NCI-H510A (cell line): ENCODE results near the gene LGALS9.
"Not testable (repeated sequence)": the region's sequence is repeated elsewhere in the genome, so short reads cannot be mapped to it uniquely, and the experiment has no call there.

Experiments used
- DNase-seq: peaks from one replicate; lab custom pipeline; 2025; lab: John Stamatoyannopoulos, UW

LGALS9 gene

GRCh38 chr17:27603880-27604794 is 26.9 kb upstream of the LGALS9 start:
- no peak for DNase-seq

- DNase-seq: no peak
Observed at GRCh38 chr17:27605409-27605808, 25.6 kb upstream of the LGALS9 start.

DNA sequence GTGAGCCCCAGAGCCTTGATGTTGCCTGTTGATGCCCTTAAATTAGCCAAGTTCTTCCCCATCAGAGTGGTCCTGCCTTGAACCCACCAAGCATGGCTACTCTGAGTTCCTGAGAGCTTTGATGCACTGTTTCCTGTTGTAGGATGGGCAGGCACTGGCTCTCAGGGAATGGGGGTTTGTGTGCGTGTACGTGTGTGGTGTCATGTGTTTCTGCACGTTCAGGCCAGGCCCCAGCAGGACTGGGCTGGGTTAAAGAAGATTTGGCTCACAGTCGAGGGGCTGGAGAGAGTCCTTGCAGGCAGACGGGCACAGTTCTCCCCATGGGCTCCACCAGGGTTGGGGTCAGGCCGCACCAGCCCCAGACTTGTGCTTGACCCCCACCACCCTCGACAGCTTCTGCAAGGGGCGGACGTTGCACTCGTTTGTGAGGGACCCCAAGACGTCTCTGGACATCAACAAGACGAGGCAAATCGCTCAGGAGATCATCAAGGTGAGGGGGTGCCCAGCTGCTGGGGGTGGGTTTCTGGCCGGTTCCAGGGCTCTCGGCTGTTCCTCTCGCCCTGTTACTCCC is 23.4 kb upstream of the LGALS9 start:
- no peak for DNase-seq

- DNase-seq: no peak
Observed at GRCh38 chr17:27608328-27609230, 22.4 kb upstream of the LGALS9 start.

GRCh38 chr17:27609611-27610303 is 21.2 kb upstream of the LGALS9 start:
- no peak for DNase-seq

DNA sequence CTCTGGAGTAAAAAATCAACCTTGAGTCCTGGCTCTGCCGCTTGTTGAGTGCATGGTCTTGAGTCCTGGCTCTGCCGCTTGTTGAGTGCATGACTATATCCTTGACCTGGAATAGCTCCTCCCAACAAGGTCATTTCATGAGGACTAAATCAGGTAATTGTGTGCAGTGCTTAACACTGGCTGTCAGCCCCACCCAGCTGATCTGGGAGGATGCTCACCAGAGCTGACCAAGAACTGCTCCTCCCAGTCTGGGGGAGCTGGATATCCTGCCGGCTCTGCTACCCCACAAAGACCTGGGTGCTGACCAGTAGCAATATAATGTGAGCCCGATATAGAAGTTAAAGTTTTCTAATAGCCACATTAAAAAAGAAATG is 20.7 kb upstream of the LGALS9 start:
- DNase-seq: no peak

GRCh38 chr17:27612160-27612770 is 18.7 kb upstream of the LGALS9 start:
- no peak for DNase-seq

DNA sequence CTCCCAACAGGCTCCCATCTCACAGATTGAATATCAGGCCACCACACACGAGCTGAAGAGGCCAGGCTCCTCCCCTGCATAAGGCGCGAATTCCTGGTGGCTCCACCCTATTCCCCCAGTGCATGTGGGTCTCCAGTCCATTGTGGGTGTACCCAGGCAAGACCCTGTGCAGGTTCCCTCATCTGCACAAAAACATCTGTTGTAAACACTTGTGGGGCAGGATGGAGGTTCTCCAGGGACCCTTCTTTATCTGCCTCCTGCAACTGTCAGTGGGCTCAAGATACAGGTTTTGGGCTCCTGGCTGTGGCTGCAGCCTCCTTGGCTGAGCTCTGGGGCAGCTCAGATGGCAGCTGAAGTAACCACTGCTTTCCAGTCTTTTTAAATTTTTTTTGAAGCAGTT is 17.6 kb upstream of the LGALS9 start:
- no peak for DNase-seq

DNA sequence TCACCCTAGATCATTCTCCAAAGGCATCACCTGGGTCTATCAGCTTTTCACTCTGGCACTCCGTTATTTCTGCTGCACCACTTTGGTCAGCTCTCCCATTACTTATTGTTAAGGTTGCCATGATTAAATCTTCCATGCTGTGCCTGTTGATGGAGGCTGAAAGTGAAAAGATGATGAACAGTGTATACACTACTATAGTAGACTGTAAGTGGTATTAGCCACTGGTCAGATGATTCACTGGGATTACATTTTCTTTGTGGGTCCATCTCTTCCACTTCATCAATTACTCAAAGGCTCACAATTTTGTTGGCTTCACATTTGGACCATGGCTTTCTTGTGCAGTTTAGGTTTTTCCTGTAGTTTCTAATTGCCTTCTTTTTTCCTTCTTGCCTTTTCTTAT is 15.9 kb upstream of the LGALS9 start:
- DNase-seq: no peak

GRCh38 chr17:27616414-27616813 is 14.6 kb upstream of the LGALS9 start:
- no peak for DNase-seq

DNA sequence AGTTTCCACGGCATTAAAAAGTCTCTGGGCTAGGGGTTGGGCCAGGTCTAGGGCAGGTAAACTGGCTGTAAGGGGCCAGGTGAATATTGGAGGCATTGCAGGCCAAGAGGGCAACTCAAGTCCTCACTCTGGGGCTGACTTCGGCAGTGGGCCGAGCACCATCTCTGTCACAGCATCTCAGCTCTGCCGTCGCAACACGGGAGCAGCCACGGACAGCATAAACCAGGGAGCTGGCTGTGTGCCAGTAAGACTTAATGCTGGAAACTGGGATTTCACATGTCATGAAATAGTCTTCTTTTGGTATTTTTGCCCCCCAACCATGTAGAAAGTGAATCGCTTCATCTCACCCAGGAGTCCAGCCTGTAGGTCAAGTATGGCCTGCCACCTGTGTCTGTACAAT is 12.6 kb upstream of the LGALS9 start:
- no peak for DNase-seq

GRCh38 chr17:27620721-27621120 is 10.3 kb upstream of the LGALS9 start:
- no peak for DNase-seq

DNA sequence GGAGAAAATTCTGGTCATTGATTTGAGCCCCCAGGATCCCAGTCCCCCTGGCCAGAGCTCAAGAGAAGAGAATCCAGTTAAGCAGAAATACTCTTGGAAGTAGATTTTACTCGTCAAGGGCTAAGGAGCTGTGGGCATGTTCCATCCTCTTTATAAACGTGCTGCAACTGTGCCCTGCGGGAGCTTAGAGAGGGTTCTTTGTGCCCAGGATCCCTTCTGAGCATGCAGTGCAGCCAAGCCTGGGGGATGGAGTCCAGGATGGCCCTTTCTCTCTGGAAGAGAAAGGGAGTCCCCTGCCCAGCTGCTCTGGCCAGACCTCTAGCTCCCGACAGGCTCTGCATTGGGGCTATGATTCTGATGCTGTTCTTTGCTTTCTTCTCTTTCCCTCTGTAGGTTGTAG is 9.5 kb upstream of the LGALS9 start:
- no peak for DNase-seq

DNA sequence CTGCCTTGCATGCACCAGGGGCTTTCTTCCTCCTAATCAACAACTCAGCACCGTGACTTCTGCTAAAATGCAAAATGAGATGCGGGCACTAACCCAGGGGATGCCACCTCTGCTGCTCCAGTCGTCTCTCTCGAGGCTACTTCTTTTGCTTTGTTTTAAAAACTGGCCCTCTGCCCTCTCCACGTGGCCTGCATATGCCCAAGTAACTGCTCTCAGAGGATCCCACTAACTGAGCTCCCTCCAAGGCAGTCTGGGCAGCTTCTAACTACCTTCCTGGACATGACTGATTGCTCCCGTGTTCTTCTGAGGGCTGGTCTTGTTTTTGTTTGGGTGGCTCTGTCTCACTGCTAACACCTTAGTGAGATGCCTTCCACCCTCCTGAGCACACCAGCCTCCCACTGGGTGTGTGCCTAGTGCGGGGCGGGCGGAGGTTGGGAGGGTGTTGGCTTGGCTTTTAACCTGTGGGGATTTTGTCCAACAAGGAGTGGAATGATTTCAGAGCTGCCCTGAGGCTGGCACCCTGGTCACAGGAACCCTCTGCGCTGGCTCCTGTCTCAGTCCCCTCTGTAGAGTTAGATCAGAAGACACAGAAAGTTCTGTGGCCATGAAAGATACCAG is 8.9 kb upstream of the LGALS9 start:
- DNase-seq: no peak

- DNase-seq: no peak
Observed at GRCh38 chr17:27622986-27623385, 8.0 kb upstream of the LGALS9 start.

DNA sequence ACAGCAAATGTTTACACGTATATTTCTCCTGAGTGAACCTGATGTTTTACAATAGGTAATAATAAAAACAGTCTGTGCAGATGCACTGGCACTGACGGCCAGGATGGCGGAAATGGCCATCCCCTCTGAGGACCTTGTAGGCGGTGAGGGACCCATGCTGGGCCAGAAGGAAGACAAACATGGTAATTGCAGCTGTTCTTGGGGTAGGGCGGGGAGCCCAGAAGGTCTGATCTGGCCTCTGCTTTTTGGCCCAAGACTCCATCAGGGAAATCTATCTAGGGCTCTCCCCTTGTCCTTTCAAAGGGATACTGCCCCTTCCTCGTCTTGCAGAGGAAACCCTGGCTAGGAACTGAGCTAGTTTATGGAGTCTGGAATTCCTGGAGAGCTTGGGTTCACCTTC is 7.4 kb upstream of the LGALS9 start:
- DNase-seq: no peak

- no peak for DNase-seq
Observed at GRCh38 chr17:27624539-27624938, 6.4 kb upstream of the LGALS9 start.

DNA sequence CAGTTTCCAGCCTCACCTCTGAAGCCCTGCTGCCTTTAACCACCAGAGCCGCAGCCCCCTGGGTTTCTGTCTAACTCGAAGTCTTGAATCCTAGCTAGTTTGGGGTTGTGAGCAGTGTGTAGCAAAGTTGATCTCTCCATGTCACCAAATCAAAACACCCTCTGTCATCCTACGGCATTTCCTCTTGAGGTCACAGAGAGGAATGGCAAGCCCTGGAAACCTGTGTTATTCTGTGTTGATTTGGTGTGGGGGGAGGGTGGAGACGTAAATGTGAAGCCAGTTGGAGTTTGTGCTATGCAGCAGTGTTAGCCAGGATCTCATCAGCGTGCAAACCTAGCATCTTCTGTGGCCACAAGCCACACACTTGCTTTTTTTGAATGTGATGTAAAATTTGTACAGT is 5.1 kb upstream of the LGALS9 start:
- no peak for DNase-seq

GRCh38 chr17:27627514-27627913 is 3.5 kb upstream of the LGALS9 start:
- DNase-seq: no peak

GRCh38 chr17:27628376-27628775 is 2.6 kb upstream of the LGALS9 start:
- DNase-seq: no peak

DNA sequence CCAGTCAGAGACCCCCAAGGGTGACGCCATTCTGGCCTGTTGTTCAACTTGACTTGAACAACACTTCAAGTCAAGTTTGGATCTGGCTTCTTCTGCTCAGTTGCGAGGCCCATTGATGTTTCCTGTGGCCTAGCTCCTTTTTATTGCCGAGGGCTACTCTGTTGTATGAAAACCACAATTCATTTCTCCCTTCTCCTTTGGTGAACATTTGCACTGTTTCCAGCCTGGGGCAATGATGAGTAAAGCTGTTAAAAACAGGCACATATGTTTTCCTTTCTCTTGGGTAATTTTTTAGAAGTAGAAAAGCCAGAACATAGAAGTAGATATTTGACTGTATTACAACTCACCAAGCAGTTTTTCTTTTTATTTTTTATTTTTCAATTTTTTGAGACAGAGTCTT is 1.7 kb upstream of the LGALS9 start:
- DNase-seq: not testable (repeated sequence)
